Stimulated activated CD4-positive, alpha-beta T cell treated with anti-CD3 and anti-CD28 coated beads, TNF-alpha, amount 100 ng/mL, for 24 hours (primary cell): Measurements from ENCODE around the gene DCXR.

Source experiments
- DNase-seq, 3 experiments: peaks; one replicate each; pipeline ENCODE4 v3.0.0-alpha.2; 2020; ENCODE audit warnings: low read depth in 3 of 3

DCXR gene

DNA sequence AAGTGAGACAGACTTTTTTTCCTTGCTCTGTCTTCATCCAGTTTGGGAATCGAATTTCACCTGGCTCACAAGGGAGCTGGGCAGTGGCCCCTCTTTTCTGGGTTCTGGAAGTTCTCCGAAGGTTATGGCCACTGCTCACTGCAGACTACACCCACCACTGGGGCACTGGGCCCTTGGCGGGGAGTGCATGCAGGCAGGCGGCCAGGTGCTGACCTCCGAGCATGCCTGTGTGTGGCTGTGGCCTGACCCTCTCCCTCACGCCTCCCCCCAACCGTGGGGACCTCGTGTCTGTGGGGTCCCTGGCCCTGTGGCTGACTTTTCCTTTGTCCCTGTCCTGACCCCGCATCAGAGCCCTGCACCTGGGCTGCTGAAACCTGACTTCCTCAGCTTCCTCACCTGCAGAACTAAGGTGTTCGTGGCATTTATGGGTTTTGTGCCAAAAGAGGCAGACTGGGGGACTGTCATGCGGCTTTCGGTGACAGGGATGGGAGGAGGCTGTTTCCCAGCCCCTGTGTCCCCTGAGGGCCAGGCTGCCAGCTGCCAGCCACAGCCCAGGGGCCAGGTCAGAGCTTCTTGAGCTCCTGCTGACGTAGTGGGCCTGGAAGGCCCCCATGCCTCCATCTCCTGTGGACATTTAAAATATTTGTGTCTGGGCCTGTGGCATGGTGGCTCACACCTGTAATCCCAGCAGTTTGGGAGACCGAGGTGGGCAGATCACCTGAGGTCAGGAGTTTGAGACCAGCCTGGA is 38.6 kb downstream of the DCXR start:
- no peak for DNase-seq

DNA sequence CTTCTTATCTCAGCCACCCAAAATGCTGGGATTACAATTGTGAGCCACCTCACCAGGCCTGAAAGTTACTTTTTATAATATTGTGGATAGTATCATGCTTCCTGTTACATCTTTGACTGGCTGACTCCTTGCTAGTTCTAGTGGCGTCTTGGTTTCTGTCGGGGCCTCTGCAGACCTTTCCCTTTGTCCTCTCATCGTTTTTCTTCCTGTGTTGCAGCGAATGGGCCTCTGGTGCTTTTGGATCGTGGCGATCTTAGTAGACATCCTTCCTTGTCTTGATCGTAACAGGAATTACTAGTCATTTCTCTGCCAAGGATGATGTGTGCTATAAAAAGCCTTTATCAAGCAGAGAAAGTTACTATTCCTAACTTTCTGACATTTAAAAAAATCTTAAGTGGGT is 39.3 kb downstream of the DCXR start:
- DNase-seq, result no peak

DNA sequence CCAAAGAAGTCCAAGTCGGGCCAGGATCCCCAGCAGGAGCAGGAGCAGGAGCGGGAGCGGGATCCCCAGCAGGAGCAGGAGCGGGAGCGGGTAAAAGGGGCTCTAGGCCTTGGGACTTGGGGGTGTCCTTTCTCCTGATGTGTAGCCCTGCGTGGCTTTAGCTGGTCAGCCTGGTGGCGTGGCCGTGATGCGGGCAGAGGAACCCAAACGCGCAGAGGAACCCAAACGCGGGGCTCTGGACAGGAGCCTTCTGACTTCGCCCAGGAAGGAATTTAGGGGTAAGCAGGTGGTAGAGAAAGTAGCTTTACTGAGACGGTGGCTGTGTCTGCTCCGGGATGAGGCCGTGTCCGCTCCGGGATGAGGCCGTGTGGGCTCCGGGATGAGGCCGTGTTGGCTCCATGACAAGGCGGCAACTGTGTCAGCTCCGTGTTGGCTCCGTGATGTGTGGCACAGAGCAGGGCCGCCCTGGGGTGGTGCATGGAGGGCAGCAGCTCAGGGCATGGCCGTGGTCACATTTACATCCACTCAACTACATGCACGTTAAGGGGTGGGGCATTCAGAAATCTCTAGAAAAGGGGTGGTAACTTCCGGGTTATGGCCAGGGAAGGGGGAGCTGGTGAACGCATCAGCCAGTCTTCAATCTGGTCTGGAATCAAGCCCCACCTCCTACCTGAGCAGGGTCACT is 40.6 kb downstream of the DCXR start:
- DNase-seq, result no peak

DNA sequence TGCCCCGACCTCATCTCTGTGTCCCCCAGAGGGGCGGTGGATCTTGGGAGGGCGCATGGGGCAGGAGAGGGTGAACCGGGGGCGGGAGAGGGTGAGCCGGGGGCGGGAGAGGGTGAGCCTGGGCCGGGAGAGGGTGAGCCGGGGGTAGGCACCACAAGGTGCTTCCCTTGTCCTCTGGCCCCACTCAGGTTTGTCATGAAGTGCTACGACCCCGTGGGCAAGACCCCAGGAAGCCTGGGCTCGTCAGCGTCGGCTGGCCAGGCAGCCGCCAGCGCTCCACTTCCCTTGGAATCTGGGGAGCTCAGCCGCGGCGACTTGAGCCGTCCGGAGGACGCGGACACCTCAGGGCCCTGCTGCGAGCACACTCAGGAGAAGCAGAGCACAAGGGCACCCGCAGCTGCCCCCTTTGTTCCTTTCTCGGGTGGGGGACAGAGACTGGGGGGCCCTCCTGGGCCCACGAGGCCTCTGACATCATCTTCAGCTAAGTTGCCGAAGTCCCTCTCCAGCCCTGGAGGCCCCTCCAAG is 41.2 kb downstream of the DCXR start:
- no peak for DNase-seq

DNA sequence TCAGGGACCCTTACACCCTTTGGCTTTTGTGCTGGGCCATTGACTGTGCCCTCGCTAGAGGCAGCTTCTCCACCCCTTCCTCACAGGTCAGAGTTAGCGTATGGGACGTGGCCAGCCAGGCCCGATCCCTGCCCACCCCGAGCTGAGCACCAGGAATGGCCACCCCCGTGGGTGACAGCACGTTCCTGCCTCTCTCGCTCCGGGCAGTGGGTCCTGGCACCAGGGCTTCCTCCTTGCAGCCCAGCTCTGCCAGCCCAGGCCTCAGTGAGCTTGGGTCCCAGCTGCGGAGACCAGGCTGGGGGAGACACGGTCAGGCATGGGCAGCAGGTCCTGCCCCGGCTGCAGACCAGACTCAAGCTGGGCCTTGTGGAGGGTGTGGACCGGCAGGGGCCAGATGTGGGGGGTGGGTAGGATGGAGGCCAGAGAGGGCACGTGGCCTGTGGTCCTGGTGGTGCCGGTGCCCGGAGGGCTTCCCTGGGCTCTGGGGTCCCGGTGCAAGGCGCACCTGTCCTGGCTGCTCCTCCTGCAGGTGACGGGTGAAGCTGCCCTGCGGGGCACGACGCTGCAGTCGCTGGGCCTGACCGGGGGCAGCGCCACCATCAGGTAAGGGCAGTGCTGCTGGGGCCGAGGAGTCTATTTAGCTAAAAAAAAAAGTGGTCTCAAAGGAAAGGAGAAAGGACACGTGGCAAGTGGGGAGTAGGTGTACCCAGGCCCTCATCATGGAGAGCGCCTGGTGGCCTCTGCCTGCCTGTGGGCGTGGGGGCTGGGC is 41.9 kb downstream of the DCXR start:
- DNase-seq, result no peak

DNA sequence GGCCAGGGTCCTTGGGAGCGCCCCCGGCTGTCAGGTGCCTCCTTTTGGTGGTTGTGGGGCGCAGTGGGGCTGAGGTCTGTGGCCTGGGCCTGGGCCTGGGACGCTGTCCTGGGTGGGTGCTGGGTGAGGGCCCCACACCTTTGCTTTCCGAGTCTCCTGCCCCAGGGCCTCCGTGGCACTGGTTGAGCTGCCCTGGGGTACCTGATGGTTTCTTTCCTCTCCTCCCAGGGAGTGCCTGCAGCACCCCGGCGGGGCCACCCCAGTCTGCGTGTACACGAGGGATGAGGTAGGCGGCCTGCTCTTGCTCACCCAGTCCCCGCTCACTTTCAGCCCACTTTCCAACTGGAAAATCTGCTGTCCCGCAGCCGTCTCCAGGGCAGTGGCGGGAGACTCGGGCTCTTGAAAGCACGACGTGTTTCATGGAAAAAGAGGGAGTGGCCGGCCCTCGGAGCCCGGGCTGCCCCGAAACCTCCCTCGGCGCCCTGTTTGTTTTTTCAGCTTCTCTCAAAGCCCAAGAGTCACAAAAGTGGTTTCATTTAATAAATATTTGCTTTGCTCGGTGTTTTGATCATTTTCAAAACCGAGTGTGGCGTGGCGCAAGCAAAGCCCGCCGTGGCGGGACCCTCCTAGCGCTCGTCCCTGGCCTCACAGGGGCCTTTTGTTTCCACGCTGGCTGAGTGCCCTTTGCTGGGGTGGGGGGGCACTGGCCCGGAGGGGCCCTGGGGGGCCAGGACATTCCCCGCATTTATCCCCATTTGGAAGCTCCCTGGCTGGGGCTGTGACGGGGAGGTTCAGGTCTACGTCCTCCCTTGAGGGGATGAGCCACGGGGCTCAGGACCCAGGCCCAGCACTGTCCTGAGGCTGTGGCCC is 42.7 kb downstream of the DCXR start:
- DNase-seq, result no peak

DNA sequence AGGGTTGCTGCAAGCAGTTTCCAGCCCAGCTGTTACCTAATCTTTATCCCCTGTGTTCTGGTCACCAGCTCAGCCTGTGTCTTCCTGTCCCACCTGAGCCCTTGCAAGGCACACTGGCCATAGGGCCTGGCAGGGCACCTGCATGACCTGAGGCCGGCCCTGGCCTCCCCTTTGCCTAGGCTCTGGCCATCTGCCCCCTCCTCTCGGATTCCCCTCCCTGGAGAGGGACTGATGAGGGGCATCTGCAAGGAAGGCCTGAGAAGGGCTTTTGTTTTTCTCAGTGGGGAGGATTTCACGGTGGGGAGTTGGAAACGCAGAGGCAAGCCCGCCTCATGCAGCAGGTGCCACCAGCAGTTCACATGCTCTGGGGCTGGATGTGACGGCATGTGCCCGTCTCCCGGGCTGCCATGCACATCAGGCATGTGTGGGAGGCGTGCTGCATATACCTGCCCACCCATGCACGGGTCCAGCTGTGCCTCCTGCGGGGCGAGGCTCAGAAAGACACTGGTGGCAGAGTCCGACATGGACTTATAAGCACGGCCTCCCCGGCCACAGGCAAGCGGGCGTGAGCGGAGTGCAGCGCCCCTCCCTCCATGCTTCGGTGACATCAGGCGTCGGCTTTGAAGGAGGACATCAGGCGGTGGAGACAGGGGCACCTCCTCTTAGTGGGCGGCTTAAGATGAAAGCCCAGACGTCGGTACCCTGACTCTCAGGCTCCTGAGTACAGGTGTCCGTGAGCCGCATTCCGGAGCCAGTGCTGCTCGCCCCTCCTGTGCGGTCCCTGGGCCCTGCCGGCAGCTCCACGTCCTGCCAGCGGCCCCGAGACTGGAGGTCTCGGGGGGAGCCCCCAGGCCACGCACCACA is 43.5 kb downstream of the DCXR start:
- DNase-seq, result no peak

DNA sequence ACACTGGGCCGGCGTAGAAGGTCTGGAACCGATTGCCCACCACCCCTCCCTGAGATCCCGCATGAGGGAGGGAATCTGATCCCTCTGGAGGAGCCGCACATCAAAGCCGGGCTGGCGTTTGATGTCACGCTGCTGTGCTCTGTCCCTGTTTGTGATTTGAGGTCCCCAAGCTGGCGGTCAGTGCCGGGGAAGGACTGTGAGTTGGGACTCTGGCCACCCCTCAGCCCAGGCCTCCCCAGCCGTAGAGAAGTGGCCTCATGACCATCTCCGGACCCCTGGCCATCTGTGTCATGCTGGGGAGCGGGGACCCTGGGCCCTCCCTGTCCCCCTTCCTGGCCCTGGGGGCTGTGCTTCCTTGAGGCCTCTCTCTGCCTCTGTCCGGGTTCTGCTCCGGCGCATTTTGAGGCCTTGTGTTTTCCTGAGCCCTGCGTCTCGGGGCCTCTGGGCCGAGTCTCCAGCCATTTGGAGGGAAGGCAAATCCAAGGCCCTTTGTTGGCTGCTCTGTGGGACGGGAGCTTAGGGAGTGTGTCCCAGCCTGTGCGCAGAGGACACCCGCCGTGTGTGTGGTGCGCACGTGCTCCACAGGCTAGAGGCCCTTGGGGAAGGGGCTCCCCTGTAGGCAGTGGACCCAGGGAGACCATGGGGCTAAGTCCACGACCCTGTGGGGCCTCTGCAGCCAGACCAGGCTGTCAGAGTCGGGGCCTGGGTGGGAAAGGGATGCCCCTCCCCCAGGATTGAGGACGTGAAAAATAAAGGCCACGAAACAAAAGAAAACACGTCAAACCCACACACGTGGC is 45.0 kb downstream of the DCXR start:
- DNase-seq, result no peak

DNA sequence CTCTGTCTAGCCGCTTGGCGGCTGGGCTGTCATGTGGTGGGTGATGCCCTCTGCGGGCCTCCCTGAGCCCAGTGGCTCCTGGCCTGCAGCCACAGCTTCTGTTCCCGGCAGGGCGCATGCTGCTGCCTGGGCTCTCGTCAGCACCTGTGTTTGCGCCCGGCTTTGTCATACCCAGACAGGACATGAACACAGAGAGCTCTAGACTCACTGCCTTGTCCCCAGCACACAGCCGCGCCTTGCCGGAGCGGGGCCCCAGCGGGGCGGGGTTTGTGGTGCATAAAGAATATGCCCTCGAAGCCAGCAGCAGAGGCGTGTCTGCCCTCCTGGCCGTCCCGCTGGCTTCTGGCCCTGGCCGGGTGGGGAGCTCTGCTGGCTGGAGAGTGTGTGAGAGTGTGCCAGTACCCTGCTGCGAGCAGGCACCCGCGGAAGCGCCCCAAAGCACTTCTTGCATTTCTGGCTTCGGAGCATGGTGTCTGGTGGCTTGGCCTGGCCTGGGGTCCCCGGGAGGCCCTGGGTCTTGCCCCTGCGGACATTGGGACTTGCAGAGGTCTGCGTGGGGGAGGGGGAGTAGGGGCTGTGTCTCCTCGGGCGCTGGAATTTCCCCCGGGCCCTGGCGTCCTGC is 45.7 kb downstream of the DCXR start:
- DNase-seq, result no peak

DNA sequence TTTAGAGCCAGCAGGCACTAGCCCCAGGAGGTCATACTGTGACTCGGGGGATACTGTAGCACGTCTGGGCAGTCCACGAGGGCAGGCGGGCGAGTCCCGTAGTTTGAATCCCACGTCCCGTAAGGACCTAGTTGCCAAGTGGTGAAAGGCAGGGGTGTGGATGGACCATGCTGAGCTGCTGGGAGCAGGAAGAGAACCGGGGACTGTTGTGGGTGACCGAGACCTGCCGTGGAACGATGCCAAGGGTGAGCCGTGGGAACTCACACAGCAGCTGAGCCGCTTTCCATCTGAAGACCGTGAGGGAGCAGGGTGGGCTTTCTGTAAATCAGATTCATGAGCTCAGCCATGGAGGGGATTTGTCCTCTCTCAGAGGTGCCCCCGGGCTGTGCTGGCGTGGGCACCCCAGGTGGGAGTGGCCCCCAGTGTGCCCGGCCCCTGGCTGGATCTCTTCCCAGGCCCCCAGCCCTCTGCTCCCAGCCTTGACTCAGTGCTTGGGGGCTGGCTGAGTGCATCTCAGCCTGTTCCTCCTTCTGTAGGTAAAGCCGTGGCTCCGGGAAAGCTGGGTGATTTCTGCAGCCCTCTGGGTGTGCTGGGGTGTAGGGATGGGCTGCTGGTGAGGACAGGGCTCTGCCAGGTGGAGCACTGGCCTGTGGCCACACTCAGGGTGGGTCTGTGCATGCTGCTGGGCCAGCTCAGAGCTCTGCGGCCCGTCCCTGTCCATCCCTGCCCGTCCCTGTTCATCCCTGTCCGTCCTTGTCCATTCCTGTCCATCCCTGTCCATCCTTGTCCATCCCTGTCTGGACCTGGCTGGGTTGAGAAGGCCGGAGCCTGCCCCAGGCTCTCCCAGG is 46.4 kb downstream of the DCXR start:
- no peak for DNase-seq

DNA sequence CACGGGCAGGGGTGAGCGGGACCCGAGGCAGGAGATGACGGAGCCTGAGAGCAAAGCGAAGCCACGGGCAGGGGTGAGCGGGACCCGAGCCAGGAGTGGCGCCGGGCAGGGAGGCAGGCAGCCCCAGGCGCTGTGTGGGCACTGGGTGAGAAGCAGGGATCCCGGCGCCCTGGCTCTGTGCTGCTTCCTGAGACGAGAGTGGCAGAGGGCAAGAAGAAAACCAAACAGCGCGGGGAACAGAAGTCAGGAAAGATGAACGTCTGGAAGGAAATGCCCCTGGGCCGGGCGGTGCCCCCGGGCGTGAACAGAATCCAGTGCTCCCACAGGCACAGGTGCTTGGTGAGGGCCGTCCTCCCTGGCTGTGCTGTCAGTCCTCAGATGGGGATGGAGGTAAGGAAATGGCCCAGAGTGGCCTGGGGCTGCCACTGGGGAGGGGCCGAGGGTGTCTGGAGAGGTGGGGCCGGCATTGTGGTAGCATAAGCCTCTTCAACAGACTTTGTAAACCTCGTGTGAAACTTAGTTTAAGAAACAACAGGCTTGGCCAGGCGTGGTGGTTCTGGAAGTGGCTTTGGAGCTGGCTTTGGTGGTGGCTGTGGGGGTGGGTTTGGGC is 50.2 kb downstream of the DCXR start:
- DNase-seq, result no peak

DNA sequence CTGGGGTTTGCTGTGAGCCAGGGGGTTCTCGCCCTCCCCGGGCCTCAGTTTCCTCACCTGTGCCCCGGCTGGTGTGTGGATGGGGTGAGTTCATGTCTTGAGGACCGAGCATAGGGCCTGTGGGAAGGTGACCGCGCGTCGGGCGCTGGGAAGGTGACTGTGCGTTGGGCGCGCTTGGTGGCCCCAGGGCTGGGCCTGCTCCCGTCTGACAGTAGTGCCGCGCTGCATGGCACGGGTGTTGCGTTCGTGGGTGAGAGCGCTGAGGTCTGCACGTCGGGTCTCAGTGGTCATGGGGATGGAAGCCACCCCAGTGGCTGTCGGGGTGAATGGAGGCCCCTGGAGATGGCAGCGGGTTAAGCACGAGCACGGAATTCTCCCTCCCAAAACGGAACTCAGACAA is 50.9 kb downstream of the DCXR start:
- no peak for DNase-seq
